ENCODE results near the gene TRIM25. TPM values are rescaled to one million over a fixed set of nuclear protein-coding genes. Genes with fewer than 3 reads are reported as not detected.

The TRIM25 gene
- total RNA-seq, 2 donors from 2014 or later = 139 to 215 TPM

DNA sequence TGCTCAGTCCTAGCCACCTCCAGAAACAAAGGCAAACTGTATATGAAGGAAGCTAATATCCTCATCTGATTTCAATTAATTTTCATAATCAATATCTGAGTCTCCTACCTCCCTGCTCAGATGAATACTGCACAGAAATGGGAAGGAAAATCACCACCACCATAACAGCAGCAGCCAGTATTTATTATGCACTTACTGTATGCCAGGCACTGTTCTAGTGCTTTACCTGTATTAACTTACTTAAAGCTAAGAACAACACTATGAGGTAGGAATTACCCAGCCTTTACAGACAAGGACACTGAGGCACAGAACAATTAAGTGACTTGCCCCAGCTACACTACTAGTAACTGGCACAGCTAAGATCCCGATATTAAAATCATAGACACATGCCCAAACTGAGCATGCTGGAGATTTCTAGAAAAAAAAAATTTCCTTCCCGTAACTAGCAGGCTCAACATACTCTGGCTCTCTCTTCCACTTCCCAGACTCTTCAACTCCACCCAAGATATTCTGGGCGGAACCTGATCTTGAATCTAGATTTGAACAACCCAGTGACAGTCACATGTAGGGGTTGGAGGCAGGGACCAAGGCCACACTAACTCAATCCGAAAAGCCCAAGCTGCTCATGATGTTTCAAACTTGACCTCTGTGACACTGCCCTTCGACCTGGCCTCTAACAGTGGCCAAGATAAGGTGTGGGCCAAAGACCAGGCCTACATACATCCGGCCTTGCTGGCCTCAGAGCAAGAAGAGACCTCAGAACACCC lies 3.9 kb downstream of the TRIM25 start:
- DNase-seq (ENCODE audit: low spot score in 2 of 2) = no peak
- H3K36me3 Mint-ChIP-seq = peaks cover 33 to 79% of the 10 kb centered on the region in 2 donors
- ATAC-seq = no peak
- peak overlapping the region; percentile 72 to 95 for H3K27ac Mint-ChIP-seq
- H3K9me3 Mint-ChIP-seq = no peaks in the 10 kb centered on the region

DNA sequence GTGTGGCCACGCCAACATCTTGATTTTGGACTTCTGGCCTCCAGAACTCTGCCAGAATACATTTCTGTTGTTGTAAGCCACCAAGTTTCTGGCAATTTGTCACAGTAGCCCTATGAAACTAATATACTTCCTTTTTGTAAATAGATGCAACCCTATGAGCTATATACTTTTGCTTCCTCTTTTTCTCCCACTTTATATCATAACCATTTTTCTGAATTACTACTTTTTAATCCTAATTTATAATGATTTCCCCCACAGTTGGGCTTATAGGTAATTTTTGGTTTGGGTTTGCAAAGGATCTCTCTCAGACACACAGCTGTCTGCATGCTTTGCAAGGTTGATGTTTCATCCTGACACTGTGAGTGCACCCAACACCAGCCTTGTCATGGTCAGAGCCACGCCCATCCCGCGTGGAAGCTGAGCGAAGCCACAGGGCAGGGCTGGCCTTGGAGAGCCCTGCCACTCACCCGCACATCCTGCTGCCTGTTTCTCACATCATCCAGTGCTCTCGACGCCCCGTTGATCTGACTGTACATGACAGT lies 5.8 kb downstream of the TRIM25 start:
- ATAC-seq (peak; percentile 49 to 59), DNase-seq (ENCODE audit: low spot score in 2 of 2) (no peak)
- H3K36me3 Mint-ChIP-seq = peaks cover 29 to 79% of the 10 kb centered on the region in 2 donors
- no peaks in the 10 kb centered on the region for H3K9me3 Mint-ChIP-seq
- peak overlapping the region; percentile 12 to 18 for H3K27ac Mint-ChIP-seq

DNA sequence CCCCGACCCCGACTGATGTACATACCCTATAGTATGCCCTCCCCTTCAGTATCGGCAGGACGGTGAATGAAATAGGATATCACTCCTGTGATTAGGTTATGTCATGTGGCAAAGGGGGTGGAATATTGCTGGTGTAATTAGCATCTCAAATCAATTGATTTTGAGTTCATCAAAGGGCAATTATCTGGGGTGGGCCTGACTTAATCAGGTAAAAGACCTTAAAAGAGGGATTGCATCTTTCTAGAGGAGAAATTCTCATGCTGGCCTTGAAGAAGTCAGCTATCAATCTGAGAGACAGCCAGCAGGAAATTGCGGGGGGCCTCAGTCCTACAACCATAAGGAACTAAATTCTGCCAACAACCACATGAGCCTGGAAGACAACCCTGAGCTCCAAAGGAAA lies 10.3 kb downstream of the TRIM25 start:
- H3K27ac Mint-ChIP-seq = no peak overlapping the region
- no peak for ATAC-seq
- peaks cover 17 to 59% of the 10 kb centered on the region in 2 donors for H3K36me3 Mint-ChIP-seq
- H3K9me3 Mint-ChIP-seq = no peaks in the 10 kb centered on the region
- DNase-seq (ENCODE audit: low spot score in 2 of 2) = no peak

DNA sequence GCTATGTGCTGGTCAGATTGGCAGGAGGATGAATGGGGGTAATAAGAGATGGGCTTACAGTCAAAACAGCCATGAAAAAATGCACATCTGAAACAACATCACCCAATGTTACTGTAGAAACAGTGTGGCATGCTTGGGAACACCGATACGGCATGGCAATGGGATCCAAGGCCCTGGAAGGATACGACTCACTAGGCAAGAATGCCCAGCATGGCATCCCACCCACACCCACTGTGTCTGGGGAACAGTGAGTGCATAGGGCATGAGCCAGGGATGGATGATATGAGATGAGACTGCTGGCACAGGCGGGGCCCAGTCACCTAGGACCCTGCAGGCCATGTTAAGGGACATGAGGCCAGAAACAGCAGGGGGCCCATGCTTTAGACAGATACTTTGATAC lies 11.5 kb downstream of the TRIM25 start:
- no peaks in the 10 kb centered on the region for H3K9me3 Mint-ChIP-seq
- DNase-seq (ENCODE audit: low spot score in 2 of 2) = no peak
- H3K36me3 Mint-ChIP-seq = peaks cover 16 to 59% of the 10 kb centered on the region in 2 donors
- ATAC-seq = no peak
- peak overlapping the region in 1 of 2 donors; percentile 27 for H3K27ac Mint-ChIP-seq

DNA sequence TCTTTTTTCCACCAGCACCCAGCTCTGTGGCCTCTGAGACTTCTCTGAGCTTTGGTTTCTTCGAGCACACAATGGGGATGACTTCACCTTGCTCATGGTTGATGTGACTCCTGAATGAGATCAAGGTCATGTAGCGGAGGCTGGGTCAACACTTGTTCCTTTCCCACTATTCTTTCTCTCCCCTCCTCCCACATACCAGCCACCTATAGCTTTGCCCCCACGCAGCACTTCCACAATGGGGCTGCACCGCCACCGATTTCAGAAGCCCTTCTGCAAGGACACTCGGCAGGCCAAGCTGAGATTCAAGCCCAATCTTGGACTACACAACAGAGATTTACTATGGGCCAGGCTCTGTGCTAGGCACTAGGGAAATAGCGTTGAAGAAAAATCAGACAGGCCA lies 14.4 kb downstream of the TRIM25 start:
- peaks cover 19 to 55% of the 10 kb centered on the region in 2 donors for H3K36me3 Mint-ChIP-seq

DNA sequence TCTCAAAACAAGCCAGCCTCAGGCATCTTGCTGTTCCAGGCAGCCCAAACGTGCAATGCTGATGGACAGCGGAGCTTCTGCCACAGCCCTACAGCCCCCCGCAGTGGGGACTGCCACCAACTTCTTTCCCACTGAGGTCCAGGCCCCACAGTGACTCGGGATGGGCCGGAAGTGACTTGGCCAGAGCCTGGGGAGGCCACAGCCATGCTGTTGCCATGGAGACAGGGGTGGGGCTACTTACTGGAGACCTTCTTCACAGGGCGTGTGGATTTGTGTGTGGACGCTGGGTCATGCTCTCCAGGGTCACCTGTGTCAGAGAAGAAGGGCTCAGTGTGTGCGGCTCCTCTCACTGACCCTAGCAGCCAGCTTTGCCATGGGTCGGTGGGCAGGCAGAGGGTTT lies 15.0 kb downstream of the TRIM25 start:
- DNase-seq (ENCODE audit: low spot score in 2 of 2) (no peak), ATAC-seq (peak in 1 of 2 donors; percentile 16)
- Mint-ChIP-seq H3K9me3 (no peaks in the 10 kb centered on the region), H3K27ac (no peak overlapping the region), H3K36me3 (peaks cover 16 to 52% of the 10 kb centered on the region in 2 donors)

More for the DNA sequence above, 14.4 kb downstream of the TRIM25 start:
- ATAC-seq = no peak
- no peaks in the 10 kb centered on the region for H3K9me3 Mint-ChIP-seq
- DNase-seq (ENCODE audit: low spot score in 2 of 2) = no peak
- H3K27ac Mint-ChIP-seq = no peak overlapping the region

DNA sequence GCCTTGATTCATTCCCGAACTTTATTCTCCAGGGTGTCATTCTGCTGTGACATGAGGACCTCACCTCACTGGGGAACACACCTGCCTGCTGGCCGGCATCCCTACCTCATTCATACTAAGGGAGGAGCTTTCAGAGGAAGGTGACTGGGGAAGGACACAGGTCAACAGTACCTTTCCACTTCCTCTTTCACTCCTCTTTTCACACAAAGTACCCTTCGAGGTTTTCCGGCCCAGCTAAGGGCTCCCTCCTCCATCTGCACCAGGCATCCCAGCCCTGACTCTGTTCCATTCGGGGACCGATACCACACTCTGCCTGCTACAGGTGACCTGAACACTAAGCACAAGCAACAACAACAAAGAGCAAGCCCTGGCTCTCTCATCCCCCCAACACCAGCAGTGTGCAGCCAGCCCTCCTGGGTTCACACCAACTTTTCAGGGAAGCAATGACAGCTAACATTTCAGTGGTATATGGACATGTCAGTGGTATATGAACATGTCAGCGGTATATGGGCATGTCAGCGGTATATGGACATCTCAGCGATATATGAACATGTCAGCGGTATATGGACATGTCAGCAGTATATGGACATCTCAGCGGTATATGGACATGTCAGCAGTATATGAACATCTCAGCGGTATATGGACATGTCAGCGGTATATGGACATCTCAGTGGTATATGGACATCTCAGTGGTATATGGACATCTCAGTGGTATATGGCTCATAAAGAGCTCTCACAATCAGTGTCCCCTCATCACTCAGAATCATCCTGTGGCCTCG lies 16.0 kb downstream of the TRIM25 start:
- DNase-seq (ENCODE audit: low spot score in 2 of 2) (no peak), ATAC-seq (no peak)
- Mint-ChIP-seq H3K27ac (peak overlapping the region; percentile 55 to 82), H3K36me3 (peaks cover 20 to 57% of the 10 kb centered on the region in 2 donors), H3K9me3 (no peaks in the 10 kb centered on the region)

DNA sequence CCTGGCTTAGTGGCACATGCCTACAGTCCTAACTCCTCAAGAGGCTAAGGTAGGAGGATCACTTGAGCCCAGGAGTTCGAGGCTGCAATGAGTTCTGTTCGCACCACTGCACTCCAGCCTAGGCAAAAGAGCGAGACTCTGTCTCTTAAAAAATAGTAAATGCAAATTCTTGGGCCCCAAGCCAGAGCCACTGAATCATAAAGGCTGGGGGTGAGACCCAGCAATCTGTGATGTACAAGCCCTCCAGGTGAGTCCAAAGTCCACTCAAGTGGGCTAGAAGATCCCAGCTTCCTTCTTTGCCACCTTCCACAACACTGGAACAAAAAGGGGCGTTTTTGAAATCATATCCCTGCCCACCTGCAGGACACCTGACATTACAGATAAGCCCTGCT lies 16.9 kb downstream of the TRIM25 start:
- ATAC-seq (no peak), DNase-seq (ENCODE audit: low spot score in 2 of 2) (no peak)
- H3K36me3 Mint-ChIP-seq = peaks cover 29 to 66% of the 10 kb centered on the region in 2 donors
- H3K9me3 Mint-ChIP-seq = no peaks in the 10 kb centered on the region
- peak overlapping the region; percentile 55 to 82 for H3K27ac Mint-ChIP-seq

DNA sequence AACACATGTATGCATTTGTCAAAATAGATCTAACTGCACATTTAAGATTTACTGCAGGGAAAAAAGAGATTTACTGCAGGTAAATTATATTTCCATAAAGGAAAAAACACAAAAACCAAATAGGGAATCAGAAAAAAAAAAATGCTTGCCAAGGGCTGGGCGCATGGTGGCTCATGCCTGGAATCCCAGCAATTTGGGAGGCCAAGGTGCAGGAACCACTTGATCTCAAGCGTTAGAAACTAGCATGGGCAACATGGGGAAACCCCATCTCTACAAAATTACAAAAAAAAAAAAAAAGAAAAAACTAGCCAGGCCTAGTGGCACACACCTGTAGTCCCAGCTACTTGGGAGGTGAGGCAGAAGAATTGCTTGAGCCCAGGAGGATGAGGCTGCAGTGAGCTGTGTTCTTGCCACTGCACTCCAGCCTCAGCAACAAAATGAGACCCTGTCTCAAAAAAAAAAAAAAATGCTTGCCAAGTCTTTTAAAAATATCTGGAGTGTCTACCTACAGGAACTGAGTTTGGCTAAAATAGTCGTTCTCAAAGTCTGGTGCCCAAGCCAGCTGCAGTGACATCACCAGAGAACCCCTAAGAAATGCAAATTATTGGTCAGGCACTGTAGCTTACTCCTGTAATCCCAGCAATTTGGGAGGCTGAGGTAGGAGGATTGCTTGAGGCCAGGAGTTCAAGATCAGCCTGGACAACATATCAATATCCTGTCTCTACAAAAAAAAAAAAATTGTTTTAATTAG lies 17.5 kb downstream of the TRIM25 start:
- ATAC-seq (no peak), DNase-seq (ENCODE audit: low spot score in 2 of 2) (no peak)
- Mint-ChIP-seq H3K36me3 (peaks cover 29 to 71% of the 10 kb centered on the region in 2 donors), H3K9me3 (no peaks in the 10 kb centered on the region), H3K27ac (peak overlapping the region in 1 of 2 donors; percentile 82)

DNA sequence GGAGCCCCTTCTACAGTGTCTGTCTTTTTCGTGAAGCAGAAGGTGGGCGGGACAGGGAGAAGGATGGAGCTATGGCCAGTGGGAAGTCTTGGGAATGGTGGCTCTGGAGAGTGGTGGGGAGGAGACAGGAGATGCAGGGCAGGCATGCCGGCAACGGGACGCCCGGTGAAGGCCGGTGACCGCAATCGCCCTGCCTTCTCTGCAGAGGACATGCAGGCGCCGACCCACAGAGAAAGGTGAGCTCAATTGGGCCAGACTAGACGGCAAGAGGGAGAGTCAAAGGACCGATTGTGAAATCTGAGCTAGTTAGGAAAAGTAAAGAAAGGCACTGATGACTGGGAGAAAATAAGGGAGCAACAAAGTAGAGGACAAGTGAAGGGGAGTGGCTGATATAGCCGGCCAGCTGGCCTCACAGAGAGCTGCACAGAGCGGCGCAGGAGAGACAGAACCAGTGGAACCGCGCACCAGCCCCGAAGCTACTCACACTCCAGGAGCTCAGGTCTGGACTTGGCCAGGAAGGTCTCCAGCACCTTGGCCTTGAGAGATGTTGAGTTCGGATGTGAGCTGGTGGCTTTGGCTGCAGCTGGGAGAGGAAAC lies 18.9 kb downstream of the TRIM25 start:
- ATAC-seq (no peak), DNase-seq (ENCODE audit: low spot score in 2 of 2) (peak in 1 of 2 donors; percentile 23)
- H3K36me3 Mint-ChIP-seq = peaks cover 40 to 75% of the 10 kb centered on the region in 2 donors
- peak overlapping the region; percentile 53 to 63 for H3K27ac Mint-ChIP-seq
- H3K9me3 Mint-ChIP-seq = no peaks in the 10 kb centered on the region

DNA sequence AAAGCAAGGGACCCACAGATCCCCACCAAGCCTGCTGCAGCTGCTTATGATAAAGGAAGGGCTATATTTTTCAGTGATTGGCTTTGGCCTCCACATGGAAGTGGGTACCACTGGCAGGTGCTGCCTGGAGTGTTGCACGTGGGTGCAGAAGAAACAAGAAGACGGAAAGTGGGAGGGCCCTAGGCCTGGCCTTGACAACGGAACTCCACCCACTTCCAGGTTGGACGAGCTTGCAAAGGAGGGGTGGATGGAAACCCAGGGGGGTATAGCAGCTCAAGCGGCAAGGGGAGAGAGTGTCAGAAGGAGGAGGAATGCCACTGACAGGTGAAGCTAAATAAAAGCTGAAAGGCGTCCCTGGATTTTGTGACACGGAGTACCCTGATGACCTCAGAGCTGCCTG lies 20.3 kb downstream of the TRIM25 start:
- peaks cover 54 to 80% of the 10 kb centered on the region in 2 donors for H3K36me3 Mint-ChIP-seq
- ATAC-seq (no peak), DNase-seq (ENCODE audit: low spot score in 2 of 2) (peak in 1 of 2 donors; percentile 30)
- no peaks in the 10 kb centered on the region for H3K9me3 Mint-ChIP-seq
- peak overlapping the region; percentile 16 to 91 for H3K27ac Mint-ChIP-seq

DNA sequence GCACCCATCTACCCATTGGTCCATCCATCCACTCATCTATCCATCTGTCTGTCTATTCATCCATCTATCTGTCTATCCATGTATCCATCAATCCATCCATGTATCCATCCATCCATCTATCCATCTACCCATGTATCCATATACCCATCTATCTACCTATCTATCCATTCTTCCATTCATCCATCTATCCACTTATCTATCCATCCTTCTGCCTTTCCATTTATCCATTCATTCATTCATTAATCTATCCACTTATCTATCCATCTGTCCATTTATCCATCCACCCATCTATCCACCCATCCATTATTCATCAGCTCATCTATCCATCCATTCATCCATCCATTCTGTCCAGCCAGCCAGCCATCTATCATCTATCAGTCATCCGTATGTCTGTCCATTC lies 21.5 kb downstream of the TRIM25 start:
- ATAC-seq = no peak
- Mint-ChIP-seq H3K27ac (peak overlapping the region in 1 of 2 donors; percentile 16), H3K36me3 (peaks cover 58 to 80% of the 10 kb centered on the region in 2 donors), H3K9me3 (peaks cover 0 to 4% of the 10 kb centered on the region in 2 donors)
- DNase-seq (ENCODE audit: low spot score in 2 of 2) = no peak

DNA sequence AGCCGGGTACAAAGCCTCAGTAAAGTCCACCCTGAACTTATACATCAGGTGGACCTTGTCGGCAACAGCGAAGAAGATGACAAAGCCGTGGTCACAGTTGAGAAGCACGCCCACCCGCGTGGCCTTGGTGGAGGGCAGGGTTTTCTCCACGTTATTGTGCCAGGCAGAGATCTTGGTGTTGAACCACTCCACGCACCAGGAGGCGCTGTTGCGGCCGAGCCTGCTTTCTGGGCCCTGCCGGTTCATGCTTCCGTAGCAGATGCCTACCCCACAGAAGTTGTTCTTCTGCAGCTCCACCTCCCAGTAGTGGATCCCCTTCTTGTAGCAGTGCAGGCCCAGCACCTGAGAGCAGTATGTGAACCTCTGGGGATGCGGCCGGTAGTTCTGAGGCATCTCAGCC lies 22.1 kb downstream of the TRIM25 start:
- DNase-seq (ENCODE audit: low spot score in 2 of 2) = peak in 1 of 2 donors; percentile 64
- Mint-ChIP-seq H3K9me3 (peaks cover 0 to 6% of the 10 kb centered on the region in 2 donors), H3K36me3 (peaks cover 63 to 85% of the 10 kb centered on the region in 2 donors), H3K27ac (no peak overlapping the region)
- ATAC-seq = peak; percentile 36

DNA sequence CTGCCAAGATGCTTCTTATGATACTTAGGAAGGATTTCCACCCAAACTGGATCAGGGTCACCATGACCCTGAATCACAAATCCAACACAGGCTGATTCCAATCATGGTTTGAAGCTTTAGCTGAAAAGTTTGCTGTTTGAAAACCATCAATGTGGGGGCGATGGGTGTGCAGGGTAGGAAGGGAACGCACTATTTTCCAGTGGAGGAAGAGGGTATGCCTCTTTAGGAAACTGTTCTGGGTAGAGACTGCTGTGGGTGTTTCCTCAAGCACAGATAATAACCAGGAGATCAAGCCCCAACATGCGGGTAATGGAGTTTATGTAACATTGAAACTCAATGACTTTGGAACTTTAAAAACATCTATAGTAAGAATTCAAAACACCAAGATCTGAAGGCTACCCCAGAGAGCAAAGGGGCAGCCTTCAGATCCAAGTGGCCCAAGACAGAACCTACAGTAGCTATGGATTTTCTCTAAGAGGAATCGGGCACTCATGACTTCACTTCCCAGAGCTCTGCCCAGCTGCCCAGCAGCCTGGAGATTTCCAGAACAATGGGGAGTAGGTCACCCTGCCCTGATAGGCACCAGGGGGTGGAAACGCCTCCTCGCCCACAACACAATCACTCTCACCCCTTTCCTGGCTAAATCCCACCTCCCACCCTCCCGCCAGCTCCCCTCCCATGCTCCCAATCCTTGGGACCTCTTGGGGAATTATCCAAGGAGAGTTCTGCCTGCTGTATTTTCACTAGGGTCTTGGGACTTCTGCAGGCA lies 22.8 kb downstream of the TRIM25 start:
- ATAC-seq = no peak
- Mint-ChIP-seq H3K27ac (peak overlapping the region in 1 of 2 donors; percentile 35), H3K9me3 (peaks cover 0 to 6% of the 10 kb centered on the region in 2 donors), H3K36me3 (peaks cover 63 to 84% of the 10 kb centered on the region in 2 donors)
- no peak for DNase-seq (ENCODE audit: low spot score in 2 of 2)

DNA sequence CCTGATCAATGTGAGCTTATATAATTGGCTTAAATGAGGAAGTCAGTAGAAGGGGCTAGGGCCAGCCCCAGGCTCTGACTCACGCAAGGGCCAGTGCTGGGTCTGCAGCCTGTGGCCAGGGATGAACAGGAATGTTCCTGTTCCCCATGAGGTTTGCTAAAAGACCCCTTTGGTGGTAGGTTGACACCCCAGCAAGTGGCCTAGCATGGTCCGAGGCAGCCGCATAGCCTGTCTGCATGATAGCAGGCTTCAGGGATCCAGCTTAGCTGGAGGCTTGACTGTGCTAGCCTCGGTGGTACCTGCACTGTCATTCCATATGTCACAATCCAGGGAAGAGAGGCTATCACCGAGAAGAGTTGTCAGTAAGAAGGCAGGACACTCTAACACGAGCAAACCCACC lies 23.5 kb downstream of the TRIM25 start:
- no peak for ATAC-seq
- DNase-seq (ENCODE audit: low spot score in 2 of 2) = peak in 1 of 2 donors; percentile 41
- Mint-ChIP-seq H3K9me3 (peaks cover 0 to 6% of the 10 kb centered on the region in 2 donors), H3K27ac (peak overlapping the region in 1 of 2 donors; percentile 35), H3K36me3 (peaks cover 63 to 79% of the 10 kb centered on the region in 2 donors)

All from activated naive CD4-positive, alpha-beta T cell treated with anti-CD3 and anti-CD28 coated beads, Interleukin-2, amount 50 U/mL, for 72 hours (primary cell).